ENCODE results near the gene DNAJB5.

Gene DNAJB5

GRCh38 chr9:35044071-35044470, 54.5 kb downstream of the DNAJB5 start:
- no peak for TF ChIP-seq CTCF (IDR thresholded peaks at IDR 0.05; ENCODE audit: insufficient read depth, low read depth, low read length, missing control alignments)
- no peak overlapping the region for H3K4me3 ChIP-seq (ENCODE audit: low read depth, low read length)
- no peak for DNase-seq (ENCODE audit: low read depth)

Data from GM12865 (cell line).